ENCODE data around the gene FSTL3. TPM values are rescaled to one million over a fixed set of nuclear protein-coding genes. Genes with fewer than 3 reads are reported as not detected.

The FSTL3 gene
- total and polyA plus RNA-seq, 3 donors from 2014 or later: 98.6 to 397 (median 343) TPM

- H3K9me3 ChIP-seq: no peaks in the 10 kb centered on the region
- peak overlapping the region; percentile 77 to 88 for H3K4me3 ChIP-seq
- H3K27ac ChIP-seq: peak overlapping the region; percentile 70 to 74
- H3K4me1 ChIP-seq: peaks cover 16% of the 10 kb centered on the region
- WGBS, 2 donors: 2 to 8% methylated on average over 4 to 34 of the region's 35 CpGs
- DNase-seq: peak; percentile 53
- no peaks in the 10 kb centered on the region for H3K36me3 ChIP-seq (ENCODE audit: low read depth, missing control alignments)
- H3K27me3 ChIP-seq: no peaks in the 10 kb centered on the region
- intact Hi-C loops (cut with DNase I; ENCODE audit: low total_unique reads): no loop called here
- TF ChIP-seq POLR2A (IDR thresholded peaks at IDR 0.05): no peak
- TF ChIP-seq, protein P1, sequence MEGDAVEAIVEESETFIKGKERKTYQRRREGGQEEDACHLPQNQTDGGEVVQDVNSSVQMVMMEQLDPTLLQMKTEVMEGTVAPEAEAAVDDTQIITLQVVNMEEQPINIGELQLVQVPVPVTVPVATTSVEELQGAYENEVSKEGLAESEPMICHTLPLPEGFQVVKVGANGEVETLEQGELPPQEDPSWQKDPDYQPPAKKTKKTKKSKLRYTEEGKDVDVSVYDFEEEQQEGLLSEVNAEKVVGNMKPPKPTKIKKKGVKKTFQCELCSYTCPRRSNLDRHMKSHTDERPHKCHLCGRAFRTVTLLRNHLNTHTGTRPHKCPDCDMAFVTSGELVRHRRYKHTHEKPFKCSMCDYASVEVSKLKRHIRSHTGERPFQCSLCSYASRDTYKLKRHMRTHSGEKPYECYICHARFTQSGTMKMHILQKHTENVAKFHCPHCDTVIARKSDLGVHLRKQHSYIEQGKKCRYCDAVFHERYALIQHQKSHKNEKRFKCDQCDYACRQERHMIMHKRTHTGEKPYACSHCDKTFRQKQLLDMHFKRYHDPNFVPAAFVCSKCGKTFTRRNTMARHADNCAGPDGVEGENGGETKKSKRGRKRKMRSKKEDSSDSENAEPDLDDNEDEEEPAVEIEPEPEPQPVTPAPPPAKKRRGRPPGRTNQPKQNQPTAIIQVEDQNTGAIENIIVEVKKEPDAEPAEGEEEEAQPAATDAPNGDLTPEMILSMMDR (IDR thresholded peaks at IDR 0.05): no peak
Measured at GRCh38 chr19:632579-633067, 43.6 kb upstream of the FSTL3 start.

GRCh38 chr19:633068-633785 lies 43.0 kb upstream of the FSTL3 start, which contains the start of gene POLRMT:
Gene POLRMT (minus strand): TSS chr19:633537. CDS start chr19:633512, 25 bp downstream.
- intact Hi-C loops (cut with DNase I; ENCODE audit: low total_unique reads): no loop called here
- peak; percentile 99 for DNase-seq
- peaks cover 16% of the 10 kb centered on the region for H3K4me1 ChIP-seq
- no peaks in the 10 kb centered on the region for H3K9me3 ChIP-seq
- H3K27me3 ChIP-seq: no peaks in the 10 kb centered on the region
- peak within 1 kb of the TSS; percentile 77 to 88 for H3K4me3 ChIP-seq
- no peaks in the 10 kb centered on the region for H3K36me3 ChIP-seq (ENCODE audit: low read depth, missing control alignments)
- 0 to 1% methylated on average over 36 to 65 of the region's 67 CpGs for WGBS, 2 donors
- peak within 1 kb of the TSS; percentile 70 to 74 for H3K27ac ChIP-seq
- TF ChIP-seq, protein P1 (IDR thresholded peaks at IDR 0.05): peak in 1 of 3 experiments; percentile 24
- TF ChIP-seq POLR2A (IDR thresholded peaks at IDR 0.05): no peak

- H3K4me3 ChIP-seq: peak overlapping the region; percentile 77 to 88
- no peaks in the 10 kb centered on the region for H3K9me3 ChIP-seq
- TF ChIP-seq POLR2A (IDR thresholded peaks at IDR 0.05): no peak
- TF ChIP-seq, protein P1 (IDR thresholded peaks at IDR 0.05): no peak
- no peaks in the 10 kb centered on the region for H3K36me3 ChIP-seq (ENCODE audit: low read depth, missing control alignments)
- no peak for DNase-seq
- intact Hi-C loops (cut with DNase I; ENCODE audit: low total_unique reads): no loop called here
- 20 to 23% methylated on average over 32 of the region's 32 CpGs for whole genome bisulfite sequencing, 2 donors
- no peaks in the 10 kb centered on the region for H3K27me3 ChIP-seq
- H3K27ac ChIP-seq: peak overlapping the region in 1 of 2 donors; percentile 5
- peaks cover 19% of the 10 kb centered on the region for H3K4me1 ChIP-seq
Measured at GRCh38 chr19:633786-634639, 42.2 kb upstream of the FSTL3 start.

GRCh38 chr19:634975-635652 lies 41.1 kb upstream of the FSTL3 start:
- no peaks in the 10 kb centered on the region for H3K27me3 ChIP-seq
- H3K4me1 ChIP-seq: peaks cover 24% of the 10 kb centered on the region
- no peaks in the 10 kb centered on the region for H3K36me3 ChIP-seq (ENCODE audit: low read depth, missing control alignments)
- intact Hi-C loops (cut with DNase I; ENCODE audit: low total_unique reads): no loop called here
- no peak overlapping the region for H3K4me3 ChIP-seq
- WGBS, 2 donors: 90 to 95% methylated on average over 14 to 16 of the region's 16 CpGs
- no peak for DNase-seq
- TF ChIP-seq, protein P1 (IDR thresholded peaks at IDR 0.05): no peak
- TF ChIP-seq POLR2A (IDR thresholded peaks at IDR 0.05): no peak
- no peaks in the 10 kb centered on the region for H3K9me3 ChIP-seq
- H3K27ac ChIP-seq: no peak overlapping the region

Data from testis (tissue), 3 donors.